ENCODE data around the gene SPAG6.

Gene SPAG6

DNA sequence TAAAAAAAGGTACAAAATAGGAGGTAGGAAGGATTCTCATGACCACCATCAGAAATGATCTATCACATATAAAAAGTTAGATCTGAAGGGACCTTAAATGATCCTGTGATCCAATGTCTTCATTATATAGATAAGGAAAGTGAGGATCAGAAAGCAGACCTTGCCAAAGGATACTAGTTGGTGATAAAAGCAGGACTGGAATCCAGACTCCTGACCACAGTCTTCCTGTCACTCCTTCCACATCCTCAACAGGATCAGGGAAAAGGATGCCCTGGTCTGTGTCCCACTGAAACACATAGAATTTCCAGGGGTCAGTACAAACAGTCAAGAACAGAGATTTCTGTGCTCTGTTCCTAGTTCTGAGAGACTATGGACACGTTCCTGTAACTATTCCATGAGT, 97.2 kb downstream of the SPAG6 start:
- Histone ChIP-seq H3K9ac (ENCODE audit: low read depth, low read length) (no peak overlapping the region), H3K4me1 (ENCODE audit: insufficient read depth, low read length) (peaks cover 2% of the 10 kb centered on the region; the same call in 1 of the 2 replicates), H3K36me3 (ENCODE audit: insufficient read depth, low read depth, low read length) (no peaks in the 10 kb centered on the region), H3K27ac (ENCODE audit: low read length) (no peak overlapping the region), H3K9me3 (ENCODE audit: insufficient read depth, low read depth, low read length) (no peaks in the 10 kb centered on the region), H3K27me3 (ENCODE audit: insufficient read depth, low read length) (peaks cover 55% of the 10 kb centered on the region), H3K4me3 (ENCODE audit: low read length) (no peak overlapping the region)

DNA sequence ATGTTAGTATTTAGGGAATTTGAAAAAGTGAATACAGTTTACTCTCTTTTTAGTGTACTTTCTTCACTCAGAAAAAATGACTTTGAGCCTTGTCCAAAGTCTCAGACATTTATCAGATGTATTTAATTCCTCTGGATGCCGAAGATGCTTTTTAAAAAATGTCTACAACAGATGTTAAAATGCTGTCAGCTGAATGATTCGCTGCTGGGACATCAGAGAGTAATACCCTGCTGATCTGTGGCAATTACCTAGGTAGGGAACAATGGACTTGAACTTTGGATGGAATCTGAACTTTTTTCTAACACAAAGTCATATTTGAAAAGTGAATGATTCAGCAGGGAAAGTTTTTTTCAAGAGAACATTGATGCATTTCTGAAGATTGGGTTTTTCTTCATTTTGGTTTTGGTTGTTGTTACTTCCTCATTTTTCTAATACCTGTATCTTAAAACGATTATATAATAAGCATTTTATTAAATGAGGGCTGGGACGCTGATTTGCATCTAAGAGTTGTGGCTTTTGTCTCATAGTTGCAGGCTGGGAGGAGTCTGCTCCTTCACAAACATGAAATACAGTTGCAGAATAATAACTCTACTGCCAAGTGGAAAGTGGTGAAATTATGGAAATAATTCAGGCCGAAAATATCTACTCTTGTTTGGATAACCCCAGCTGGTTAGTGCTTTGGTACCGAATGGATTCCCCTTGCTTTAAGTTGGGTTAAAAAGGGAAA, 98.0 kb downstream of the SPAG6 start:
- no peaks in the 10 kb centered on the region for H3K9me3 ChIP-seq (ENCODE audit: insufficient read depth, low read depth, low read length)
- no peak overlapping the region for H3K27ac ChIP-seq (ENCODE audit: low read length)
- H3K9ac ChIP-seq (ENCODE audit: low read depth, low read length) = no peak overlapping the region
- no peaks in the 10 kb centered on the region for H3K36me3 ChIP-seq (ENCODE audit: insufficient read depth, low read depth, low read length)
- H3K27me3 ChIP-seq (ENCODE audit: insufficient read depth, low read length) = peaks cover 47% of the 10 kb centered on the region
- H3K4me3 ChIP-seq (ENCODE audit: low read length) = no peak overlapping the region
- H3K4me1 ChIP-seq (ENCODE audit: insufficient read depth, low read length) = no peaks in the 10 kb centered on the region; the same call in 1 of the 2 replicates

DNA sequence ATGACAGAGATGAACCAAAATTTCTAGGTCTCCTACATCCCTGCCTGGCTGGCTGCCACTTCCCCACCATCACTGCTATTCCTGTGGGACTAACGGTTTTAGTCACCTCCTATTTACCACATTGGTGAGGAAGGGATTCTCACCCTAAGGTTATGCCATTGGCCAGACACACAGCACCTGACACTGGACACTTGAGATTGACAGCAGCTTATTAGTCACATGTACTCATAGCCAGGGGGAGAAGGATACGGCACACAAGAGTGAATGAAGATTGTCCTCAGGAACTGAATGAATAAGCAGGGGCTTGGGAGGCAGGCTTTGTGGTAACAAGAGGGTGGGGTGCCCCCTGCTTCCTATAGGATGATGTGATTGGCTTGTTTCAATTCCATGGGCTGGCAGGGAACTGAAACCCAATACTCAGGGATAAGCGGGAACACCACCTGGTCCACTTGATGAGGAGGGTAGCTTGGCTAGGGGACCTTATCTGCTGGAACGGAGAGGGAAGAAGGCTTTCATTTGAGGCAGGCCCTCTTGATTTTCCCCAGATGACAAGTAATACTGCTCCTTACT, 99.0 kb downstream of the SPAG6 start:
- no peak overlapping the region for H3K4me3 ChIP-seq (ENCODE audit: low read length)
- H3K4me1 ChIP-seq (ENCODE audit: insufficient read depth, low read length) = no peaks in the 10 kb centered on the region; the same call in 1 of the 2 replicates
- no peaks in the 10 kb centered on the region for H3K36me3 ChIP-seq (ENCODE audit: insufficient read depth, low read depth, low read length)
- no peak overlapping the region for H3K9ac ChIP-seq (ENCODE audit: low read depth, low read length)
- H3K27ac ChIP-seq (ENCODE audit: low read length) = no peak overlapping the region
- peaks cover 37% of the 10 kb centered on the region for H3K27me3 ChIP-seq (ENCODE audit: insufficient read depth, low read length)
- H3K9me3 ChIP-seq (ENCODE audit: insufficient read depth, low read depth, low read length) = no peaks in the 10 kb centered on the region

DNA sequence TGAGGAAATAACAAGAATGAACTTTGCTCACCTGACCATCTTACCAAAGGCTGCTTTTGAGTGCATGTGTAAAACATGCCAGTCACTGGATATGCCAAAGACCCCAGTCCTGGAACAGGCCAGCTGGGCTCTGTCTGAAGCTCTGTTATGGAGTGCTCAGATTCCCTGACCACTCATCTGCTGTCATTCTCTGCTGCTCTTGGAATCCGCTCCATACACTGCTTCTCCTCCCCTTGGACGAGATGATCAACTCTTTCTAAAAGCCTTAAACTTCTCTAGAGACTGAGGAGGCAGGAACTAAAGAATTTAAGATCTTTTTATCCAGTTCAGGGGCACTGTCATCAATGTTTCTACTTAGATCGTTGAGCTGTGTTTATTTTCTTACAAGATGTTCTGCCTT, 100.2 kb downstream of the SPAG6 start:
- no peaks in the 10 kb centered on the region; the same call in 1 of the 2 replicates for H3K4me1 ChIP-seq (ENCODE audit: insufficient read depth, low read length)
- no peak overlapping the region for H3K4me3 ChIP-seq (ENCODE audit: low read length)
- peaks cover 25% of the 10 kb centered on the region for H3K27me3 ChIP-seq (ENCODE audit: insufficient read depth, low read length)
- H3K36me3 ChIP-seq (ENCODE audit: insufficient read depth, low read depth, low read length) = no peaks in the 10 kb centered on the region
- no peak overlapping the region for H3K9ac ChIP-seq (ENCODE audit: low read depth, low read length)
- no peak overlapping the region for H3K27ac ChIP-seq (ENCODE audit: low read length)
- H3K9me3 ChIP-seq (ENCODE audit: insufficient read depth, low read depth, low read length) = no peaks in the 10 kb centered on the region

DNA sequence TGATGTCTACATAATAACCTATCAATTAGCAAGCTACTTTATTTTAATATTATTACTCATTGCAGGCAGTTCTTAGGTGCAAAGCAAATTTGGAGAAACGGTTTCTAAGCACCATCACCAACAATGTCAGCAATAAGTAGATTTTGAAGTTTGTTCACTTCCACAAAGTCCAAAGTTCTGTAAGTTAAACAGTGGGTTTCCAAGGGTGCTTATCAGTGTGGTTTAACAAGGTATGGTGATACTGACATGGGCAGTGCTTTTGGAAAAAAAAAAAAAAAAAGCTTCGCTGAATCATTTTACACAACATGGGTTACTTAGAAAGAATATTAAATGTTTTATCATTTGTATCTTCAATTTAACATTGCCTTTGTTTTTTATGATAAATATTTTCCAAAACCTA, 101.8 kb downstream of the SPAG6 start:
- Histone ChIP-seq H3K9me3 (ENCODE audit: insufficient read depth, low read depth, low read length) (no peaks in the 10 kb centered on the region), H3K9ac (ENCODE audit: low read depth, low read length) (no peak overlapping the region), H3K27ac (ENCODE audit: low read length) (no peak overlapping the region), H3K36me3 (ENCODE audit: insufficient read depth, low read depth, low read length) (no peaks in the 10 kb centered on the region), H3K4me1 (ENCODE audit: insufficient read depth, low read length) (no peaks in the 10 kb centered on the region), H3K27me3 (ENCODE audit: insufficient read depth, low read length) (peaks cover 9% of the 10 kb centered on the region; the same call in 1 of the 2 replicates), H3K4me3 (ENCODE audit: low read length) (no peak overlapping the region)

DNA sequence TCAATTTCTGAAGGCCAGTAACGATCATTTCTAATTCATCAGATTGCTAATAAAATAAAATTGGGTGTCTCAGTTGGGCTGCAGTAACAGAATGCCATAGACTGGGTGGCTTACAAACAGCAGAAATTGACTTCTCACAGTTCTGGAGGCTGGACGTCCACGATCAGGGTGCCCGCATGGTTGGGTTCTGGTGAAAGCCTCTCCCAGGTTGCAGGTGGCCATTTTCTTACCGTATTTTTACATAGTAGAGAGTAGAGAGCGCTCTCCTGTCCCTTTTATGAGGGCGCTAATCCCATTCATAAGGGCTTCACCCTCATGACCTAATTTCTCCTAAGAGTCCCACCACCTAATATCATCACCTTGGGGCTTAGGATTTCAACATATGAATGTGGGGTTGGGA, 106.0 kb downstream of the SPAG6 start:
- Histone ChIP-seq H3K9ac (ENCODE audit: low read depth, low read length) (no peak overlapping the region), H3K27me3 (ENCODE audit: insufficient read depth, low read length) (no peaks in the 10 kb centered on the region), H3K9me3 (ENCODE audit: insufficient read depth, low read depth, low read length) (no peaks in the 10 kb centered on the region), H3K4me3 (ENCODE audit: low read length) (no peak overlapping the region), H3K4me1 (ENCODE audit: insufficient read depth, low read length) (no peaks in the 10 kb centered on the region), H3K36me3 (ENCODE audit: insufficient read depth, low read depth, low read length) (no peaks in the 10 kb centered on the region), H3K27ac (ENCODE audit: low read length) (no peak overlapping the region)

DNA sequence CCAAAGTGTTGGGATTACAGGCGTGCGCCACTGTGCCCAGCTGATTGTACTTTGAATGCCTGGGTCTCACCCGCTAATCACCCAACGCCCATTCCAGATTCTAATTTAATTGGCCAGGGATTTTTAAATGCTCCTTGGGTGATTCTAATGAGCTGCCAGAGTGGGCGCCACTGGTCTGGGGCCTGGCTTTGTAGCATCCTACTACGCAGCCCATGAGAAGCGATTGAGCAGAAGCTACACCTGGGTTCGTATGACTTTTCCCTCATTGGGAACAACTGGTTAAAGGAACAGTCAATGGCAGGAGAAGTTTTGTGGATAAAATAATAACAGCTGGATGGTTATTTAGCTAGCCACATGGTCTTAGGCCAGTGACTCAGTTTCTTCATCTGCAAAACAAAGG, 108.0 kb downstream of the SPAG6 start:
- H3K36me3 ChIP-seq (ENCODE audit: insufficient read depth, low read depth, low read length) = no peaks in the 10 kb centered on the region
- no peak overlapping the region for H3K9ac ChIP-seq (ENCODE audit: low read depth, low read length)
- no peaks in the 10 kb centered on the region for H3K9me3 ChIP-seq (ENCODE audit: insufficient read depth, low read depth, low read length)
- no peak overlapping the region for H3K27ac ChIP-seq (ENCODE audit: low read length)
- H3K27me3 ChIP-seq (ENCODE audit: insufficient read depth, low read length) = no peaks in the 10 kb centered on the region
- H3K4me3 ChIP-seq (ENCODE audit: low read length) = no peak overlapping the region
- H3K4me1 ChIP-seq (ENCODE audit: insufficient read depth, low read length) = no peaks in the 10 kb centered on the region

DNA sequence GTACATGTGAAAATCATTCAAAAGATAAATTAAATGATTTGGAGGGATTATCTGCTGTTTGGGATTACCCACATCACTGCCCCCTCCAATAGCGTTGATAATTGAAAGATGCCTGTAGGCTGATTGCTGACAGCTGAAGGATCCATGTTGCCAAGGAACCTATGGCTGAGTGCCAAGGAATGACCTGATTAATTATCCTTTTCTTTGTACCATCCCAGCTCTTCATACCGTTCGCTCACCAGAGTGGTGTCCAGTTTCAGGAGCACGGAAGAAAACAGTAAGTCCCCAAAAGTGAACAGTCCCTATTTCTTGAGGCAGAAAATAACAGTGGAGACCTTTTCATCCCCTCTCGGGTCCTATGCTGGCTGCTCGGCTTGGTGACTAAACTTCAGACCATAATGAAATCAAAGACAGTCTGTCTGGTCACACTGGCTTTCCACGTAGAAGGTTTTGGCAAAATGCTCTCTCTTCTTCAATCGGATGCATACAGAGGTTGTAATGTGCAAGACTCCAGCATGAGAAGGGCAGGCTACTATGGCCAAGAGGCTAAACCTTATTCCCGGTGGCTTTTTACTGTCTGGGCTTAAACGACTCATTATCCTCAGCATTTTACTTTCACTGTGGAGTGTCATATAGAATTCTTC, 108.8 kb downstream of the SPAG6 start:
- Histone ChIP-seq H3K36me3 (ENCODE audit: insufficient read depth, low read depth, low read length) (no peaks in the 10 kb centered on the region), H3K9ac (ENCODE audit: low read depth, low read length) (no peak overlapping the region), H3K4me3 (ENCODE audit: low read length) (no peak overlapping the region), H3K27me3 (ENCODE audit: insufficient read depth, low read length) (no peaks in the 10 kb centered on the region), H3K4me1 (ENCODE audit: insufficient read depth, low read length) (no peaks in the 10 kb centered on the region), H3K27ac (ENCODE audit: low read length) (no peak overlapping the region), H3K9me3 (ENCODE audit: insufficient read depth, low read depth, low read length) (no peaks in the 10 kb centered on the region)

DNA sequence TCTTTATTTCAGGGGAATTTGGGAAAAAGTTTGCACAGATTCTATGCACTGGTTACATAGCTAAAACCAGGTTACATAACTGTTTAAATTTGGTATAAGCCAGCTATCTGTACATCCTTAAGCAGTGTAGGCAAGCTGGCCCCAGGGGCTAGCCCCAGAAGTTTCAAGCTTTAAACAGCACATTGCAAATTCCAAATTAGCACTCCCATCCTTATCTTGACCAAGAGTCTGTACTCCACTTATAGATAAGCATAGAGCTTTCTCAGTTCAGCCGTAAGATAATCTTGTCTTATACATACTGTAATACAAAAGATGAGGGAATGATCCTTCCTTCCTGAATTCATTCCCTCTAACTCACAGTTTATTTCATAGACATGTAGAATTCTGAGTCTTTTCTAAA, 109.3 kb downstream of the SPAG6 start:
- no peaks in the 10 kb centered on the region for H3K36me3 ChIP-seq (ENCODE audit: insufficient read depth, low read depth, low read length)
- H3K27me3 ChIP-seq (ENCODE audit: insufficient read depth, low read length) = no peaks in the 10 kb centered on the region
- H3K9me3 ChIP-seq (ENCODE audit: insufficient read depth, low read depth, low read length) = no peaks in the 10 kb centered on the region
- H3K4me1 ChIP-seq (ENCODE audit: insufficient read depth, low read length) = no peaks in the 10 kb centered on the region
- H3K27ac ChIP-seq (ENCODE audit: low read length) = no peak overlapping the region
- no peak overlapping the region for H3K9ac ChIP-seq (ENCODE audit: low read depth, low read length)
- H3K4me3 ChIP-seq (ENCODE audit: low read length) = no peak overlapping the region

DNA sequence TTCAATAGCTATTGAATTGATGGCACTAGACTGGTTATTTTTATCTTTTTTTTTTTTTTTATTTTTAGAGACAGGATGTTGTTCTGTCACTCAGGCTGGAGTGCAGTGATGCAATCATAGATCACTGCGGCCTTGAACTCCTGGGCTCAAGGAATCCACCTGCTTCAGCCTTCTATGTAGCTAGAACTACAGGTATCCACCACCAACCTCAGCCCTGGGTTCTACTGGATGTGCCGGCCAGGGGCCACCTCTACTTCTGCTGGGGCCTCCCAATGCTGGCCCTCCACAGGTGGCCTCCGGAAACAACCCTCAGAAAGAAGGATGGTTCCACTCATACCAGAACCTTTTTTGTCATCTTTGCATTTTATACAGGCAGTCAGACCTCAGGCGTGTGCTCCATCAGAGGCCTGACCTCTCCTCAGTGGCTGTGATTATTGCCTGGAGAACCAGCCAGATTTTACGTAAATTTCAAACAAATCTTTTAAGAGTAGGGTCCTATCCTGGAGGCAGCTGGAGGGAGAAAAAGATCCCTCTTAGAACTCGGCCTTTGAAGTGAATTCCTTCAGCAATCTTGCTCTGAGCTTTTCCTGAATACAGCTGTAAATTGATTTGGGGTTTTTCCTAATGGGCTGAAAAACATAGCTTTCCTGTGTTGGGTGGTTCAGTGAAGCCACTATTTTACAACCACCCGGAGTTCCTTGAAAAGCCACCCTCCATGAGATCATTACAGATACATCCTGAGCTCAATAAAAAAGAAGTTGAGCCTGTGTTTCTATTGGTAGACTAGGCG, 110.0 kb downstream of the SPAG6 start:
- no peak overlapping the region for H3K27ac ChIP-seq (ENCODE audit: low read length)
- no peaks in the 10 kb centered on the region for H3K4me1 ChIP-seq (ENCODE audit: insufficient read depth, low read length)
- no peaks in the 10 kb centered on the region for H3K9me3 ChIP-seq (ENCODE audit: insufficient read depth, low read depth, low read length)

DNA sequence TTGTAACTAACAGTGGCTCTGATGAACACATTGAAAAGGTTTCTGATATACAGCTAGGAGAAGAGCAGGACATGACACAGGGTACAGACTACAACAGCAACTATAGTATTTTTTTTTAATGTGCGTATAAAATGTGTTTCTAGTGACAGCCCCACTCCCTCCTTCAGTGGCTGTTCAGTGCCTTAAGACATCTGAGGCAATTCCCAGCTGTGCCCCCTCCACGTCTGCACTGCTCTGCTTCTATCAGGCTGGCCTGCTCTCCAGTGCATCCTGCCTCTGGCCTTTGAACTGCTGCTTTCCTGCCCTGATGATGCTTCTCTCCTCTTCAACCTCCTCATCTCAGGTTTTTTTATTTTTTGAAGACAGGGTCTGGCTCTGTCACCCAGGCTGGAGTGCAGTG, 111.2 kb downstream of the SPAG6 start:
- Histone ChIP-seq H3K27ac (ENCODE audit: low read length) (no peak overlapping the region), H3K36me3 (ENCODE audit: insufficient read depth, low read depth, low read length) (no peaks in the 10 kb centered on the region), H3K27me3 (ENCODE audit: insufficient read depth, low read length) (no peaks in the 10 kb centered on the region), H3K4me3 (ENCODE audit: low read length) (no peak overlapping the region), H3K4me1 (ENCODE audit: insufficient read depth, low read length) (no peaks in the 10 kb centered on the region), H3K9ac (ENCODE audit: low read depth, low read length) (no peak overlapping the region), H3K9me3 (ENCODE audit: insufficient read depth, low read depth, low read length) (no peaks in the 10 kb centered on the region)

More for the DNA sequence above, 110.0 kb downstream of the SPAG6 start:
- no peaks in the 10 kb centered on the region for H3K36me3 ChIP-seq (ENCODE audit: insufficient read depth, low read depth, low read length)
- no peaks in the 10 kb centered on the region for H3K27me3 ChIP-seq (ENCODE audit: insufficient read depth, low read length)
- H3K9ac ChIP-seq (ENCODE audit: low read depth, low read length) = no peak overlapping the region
- H3K4me3 ChIP-seq (ENCODE audit: low read length) = no peak overlapping the region

Data from iPS-20b (cell line).